Measurements from ENCODE around the gene LYL1.

The LYL1 gene

GRCh38 chr19:13071444-13072187 lies 31.0 kb downstream of the LYL1 start:
- no peak for DNase-seq

GRCh38 chr19:13070425-13071140 lies 32.1 kb downstream of the LYL1 start:
- DNase-seq = no peak

- peak; percentile 58 for DNase-seq
Measured at GRCh38 chr19:13069415-13070359, 33.0 kb downstream of the LYL1 start.

- DNase-seq = no peak
Measured at GRCh38 chr19:13068085-13068846, 34.4 kb downstream of the LYL1 start.

GRCh38 chr19:13066933-13067807 lies 35.5 kb downstream of the LYL1 start:
- no peak for DNase-seq

GRCh38 chr19:13066226-13066625 lies 36.4 kb downstream of the LYL1 start:
- no peak for DNase-seq

- no peak for DNase-seq
Measured at GRCh38 chr19:13064092-13064489, 38.6 kb downstream of the LYL1 start.

GRCh38 chr19:13063461-13064091 lies 39.1 kb downstream of the LYL1 start:
- no peak for DNase-seq

- DNase-seq = no peak
Measured at GRCh38 chr19:13062317-13062716, 40.3 kb downstream of the LYL1 start.

GRCh38 chr19:13060964-13061927 lies 41.4 kb downstream of the LYL1 start:
- peak; percentile 71 for DNase-seq

- DNase-seq = no peak
Measured at GRCh38 chr19:13060233-13060963, 42.3 kb downstream of the LYL1 start.

GRCh38 chr19:13058951-13059660 lies 43.6 kb downstream of the LYL1 start:
- DNase-seq = no peak

- DNase-seq = peak; percentile 16
Measured at GRCh38 chr19:13057744-13058143, 44.9 kb downstream of the LYL1 start.

GRCh38 chr19:13057147-13057572 lies 45.5 kb downstream of the LYL1 start:
- peak; percentile 95 for DNase-seq

- no peak for DNase-seq
Measured at GRCh38 chr19:13056052-13056660, 46.5 kb downstream of the LYL1 start.

- DNase-seq = no peak
Measured at GRCh38 chr19:13055213-13056051, 47.2 kb downstream of the LYL1 start.

Data from COR-L47 (cell line).